ENCODE results near the gene B4GALT3. TPM values are rescaled to one million over a fixed set of nuclear protein-coding genes. Genes with fewer than 3 reads are reported as not detected.
"Not testable (repeated sequence)": the region's sequence is repeated elsewhere in the genome, so short reads cannot be mapped to it uniquely, and the experiment has no call there.

B4GALT3 gene
- total RNA-seq, 3 donors from 2014 or later = 23.4 to 41.3 (median 29.4) TPM

- Histone ChIP-seq H3K4me1 (peaks cover 0 to 7% of the 10 kb centered on the region in 2 donors), H3K4me3 (no peak overlapping the region), H3K36me3 (no peaks in the 10 kb centered on the region), H3K9me3 (no peaks in the 10 kb centered on the region), H3K27ac (peak overlapping the region; percentile 26 to 49), H3K27me3 (no peaks in the 10 kb centered on the region)
- no peak for DNase-seq (ENCODE audit: low spot score in 2 of 2)
- intact Hi-C loops (cut with DNase I; ENCODE audit: low total_unique reads) = loop anchor here (2.0 to 10.0 kb wide), 2 partner anchors 78 to 160 kb away; no protein-coding TSS in a partner anchor
- TF ChIP-seq POLR2A (IDR thresholded peaks at IDR 0.05) (no peak), POLR2AphosphoS5 (IDR thresholded peaks at IDR 0.05) (no peak), CTCF (IDR thresholded peaks at IDR 0.05) (no peak)
These were observed 47.8 kb upstream of the B4GALT3 start for GRCh38 chr1:161225178-161225533.

- H3K27ac ChIP-seq; H3K4me3 ChIP-seq; H3K27me3 ChIP-seq; DNase-seq (ENCODE audit: low spot score in 2 of 2); H3K36me3 ChIP-seq; H3K9me3 ChIP-seq; H3K4me1 ChIP-seq: not testable (repeated sequence)
- intact Hi-C loops (cut with DNase I; ENCODE audit: low total_unique reads) = loop anchor here (2.0 to 10.0 kb wide), 2 partner anchors 78 to 160 kb away; no protein-coding TSS in a partner anchor
These were observed 47.4 kb upstream of the B4GALT3 start for GRCh38 chr1:161224695-161225087.

- H3K4me3 ChIP-seq = no peak overlapping the region
- no peak for DNase-seq (ENCODE audit: low spot score in 2 of 2)
These were observed 46.7 kb upstream of the B4GALT3 start for GRCh38 chr1:161223805-161224694.

GRCh38 chr1:161222175-161223019 is 45.1 kb upstream of the B4GALT3 start:
- no peaks in the 10 kb centered on the region for H3K36me3 ChIP-seq
- H3K27ac ChIP-seq = no peak overlapping the region
- no peak for TF ChIP-seq POLR2AphosphoS5 (IDR thresholded peaks at IDR 0.05)
- TF ChIP-seq CTCF (IDR thresholded peaks at IDR 0.05) = no peak
- no peak for TF ChIP-seq POLR2A (IDR thresholded peaks at IDR 0.05)
- no peak overlapping the region for H3K4me3 ChIP-seq
- no peak for DNase-seq (ENCODE audit: low spot score in 2 of 2)
- H3K9me3 ChIP-seq = no peaks in the 10 kb centered on the region
- intact Hi-C loops (cut with DNase I; ENCODE audit: low total_unique reads) = loop anchor here (10.0 kb wide), 1 partner anchor 162 kb away; no protein-coding TSS in a partner anchor
- H3K4me1 ChIP-seq = peaks cover 0 to 7% of the 10 kb centered on the region in 2 donors
- H3K27me3 ChIP-seq = no peaks in the 10 kb centered on the region

More at GRCh38 chr1:161223805-161224694, 46.7 kb upstream of the B4GALT3 start:
- intact Hi-C loops (cut with DNase I; ENCODE audit: low total_unique reads) = loop anchor here (2.0 to 10.0 kb wide), 2 partner anchors 79 to 161 kb away; no protein-coding TSS in a partner anchor
- TF ChIP-seq POLR2AphosphoS5 (IDR thresholded peaks at IDR 0.05) = no peak
- no peak for TF ChIP-seq POLR2A (IDR thresholded peaks at IDR 0.05)
- no peak for TF ChIP-seq CTCF (IDR thresholded peaks at IDR 0.05)
- Histone ChIP-seq H3K9me3 (no peaks in the 10 kb centered on the region), H3K36me3 (no peaks in the 10 kb centered on the region), H3K4me1 (peaks cover 0 to 7% of the 10 kb centered on the region in 2 donors), H3K27me3 (no peaks in the 10 kb centered on the region), H3K27ac (no peak overlapping the region)

- Histone ChIP-seq H3K27ac (no peak overlapping the region), H3K9me3 (no peaks in the 10 kb centered on the region), H3K27me3 (no peaks in the 10 kb centered on the region), H3K4me1 (no peaks in the 10 kb centered on the region), H3K36me3 (no peaks in the 10 kb centered on the region), H3K4me3 (no peak overlapping the region)
- intact Hi-C loops (cut with DNase I; ENCODE audit: low total_unique reads) = loop anchor here (10.0 kb wide), 1 partner anchor 165 kb away; no protein-coding TSS in a partner anchor
- DNase-seq (ENCODE audit: low spot score in 2 of 2) = no peak
- no peak for TF ChIP-seq CTCF (IDR thresholded peaks at IDR 0.05)
- TF ChIP-seq POLR2AphosphoS5 (IDR thresholded peaks at IDR 0.05) = no peak
- no peak for TF ChIP-seq POLR2A (IDR thresholded peaks at IDR 0.05)
These were observed 42.7 kb upstream of the B4GALT3 start for GRCh38 chr1:161220002-161220401.
